GM18499 (cell line): ENCODE data around the gene OVAAL.

ENCODE experiments used
- ATAC-seq: cut with Tn5 transposase; IDR thresholded peaks from one replicate; pipeline ENCODE4 v1.9.1; 2021; ENCODE audit warnings: moderate number of reproducible peaks; ENCODE audit not compliant: insufficient read depth, unreplicated experiment

The OVAAL gene

GRCh38 chr1:180558664-180559063 lies at the start of gene OVAAL:
TSS of gene OVAAL (plus strand) at chr1:180558964.
- ATAC-seq: no peak

- no peak for ATAC-seq
These were observed 47.9 kb upstream of the OVAAL start for GRCh38 chr1:180510882-180511281.

- no peak for ATAC-seq
These were observed 45.2 kb upstream of the OVAAL start for GRCh38 chr1:180513531-180513930.

- ATAC-seq: no peak
These were observed 43.4 kb upstream of the OVAAL start for GRCh38 chr1:180515364-180515763.

- ATAC-seq: no peak
These were observed 42.8 kb upstream of the OVAAL start for GRCh38 chr1:180515857-180516388.

- no peak for ATAC-seq
These were observed 38.9 kb upstream of the OVAAL start for GRCh38 chr1:180519846-180520245.

- no peak for ATAC-seq
These were observed 37.1 kb upstream of the OVAAL start for GRCh38 chr1:180521474-180522212.

GRCh38 chr1:180522213-180522515 lies 36.6 kb upstream of the OVAAL start:
- no peak for ATAC-seq

- no peak for ATAC-seq
These were observed 34.4 kb upstream of the OVAAL start for GRCh38 chr1:180524160-180524914.

GRCh38 chr1:180524915-180525714 lies 33.6 kb upstream of the OVAAL start:
- ATAC-seq: no peak

GRCh38 chr1:180525715-180526039 lies 33.1 kb upstream of the OVAAL start:
- ATAC-seq: no peak

GRCh38 chr1:180527101-180527669 lies 31.6 kb upstream of the OVAAL start:
- no peak for ATAC-seq

GRCh38 chr1:180528868-180529470 lies 29.8 kb upstream of the OVAAL start:
- no peak for ATAC-seq

- no peak for ATAC-seq
These were observed 28.3 kb upstream of the OVAAL start for GRCh38 chr1:180530501-180530900.

- ATAC-seq: no peak
These were observed 25.9 kb upstream of the OVAAL start for GRCh38 chr1:180532854-180533253.

- ATAC-seq: no peak
These were observed 25.3 kb upstream of the OVAAL start for GRCh38 chr1:180533266-180533987.

GRCh38 chr1:180534214-180534613 lies 24.6 kb upstream of the OVAAL start:
- ATAC-seq: no peak

- ATAC-seq: no peak
These were observed 23.3 kb upstream of the OVAAL start for GRCh38 chr1:180535418-180535999.

- no peak for ATAC-seq
These were observed 21.9 kb upstream of the OVAAL start for GRCh38 chr1:180536821-180537372.
